Ishikawa (cell line): ENCODE data around the gene SHPK.

Source experiments
- NFIC ChIP-seq: IDR thresholded peaks from 2 replicates; pipeline ENCODE4 v1.6.1; 2012
- RAD21 ChIP-seq: IDR thresholded peaks from 2 replicates; pipeline ENCODE4 v1.6.1; 2012; ENCODE audit warnings: low read depth
- TAF1 ChIP-seq: IDR thresholded peaks from 2 replicates; pipeline ENCODE4 v1.6.1; 2012; ENCODE audit warnings: low read depth, mild to moderate bottlenecking
- TCF12 ChIP-seq: IDR thresholded peaks from 2 replicates; pipeline ENCODE4 v1.6.1; 2012; ENCODE audit warnings: low read depth
- TF ChIP-seq, protein P1 (sequence below): IDR thresholded peaks from 2 replicates; pipeline ENCODE4 v1.6.1; 2012

DNA sequence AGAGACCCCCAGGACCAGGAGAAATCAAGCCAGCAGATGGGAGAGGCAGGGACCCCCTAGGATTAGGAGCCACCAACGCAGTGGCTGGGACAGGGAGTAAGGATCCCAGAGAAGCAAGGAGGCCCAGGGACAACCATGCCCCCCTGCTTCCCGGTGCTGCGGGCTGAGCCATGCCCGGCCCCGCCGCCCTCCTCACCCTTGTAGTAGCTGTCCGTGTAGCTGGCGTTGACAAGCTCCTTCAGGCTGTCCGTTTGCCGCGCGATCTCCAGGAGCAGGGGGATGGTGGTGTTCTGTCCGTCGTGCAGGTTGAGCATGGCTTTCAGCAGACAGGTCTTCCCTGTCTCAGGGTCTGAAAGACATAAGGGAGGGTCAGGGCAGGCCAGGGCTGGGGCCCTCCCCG, 45.3 kb downstream of the SHPK start:
- TF ChIP-seq NFIC (no peak), RAD21 (no peak), TAF1 (no peak), TCF12 (no peak)
- TF ChIP-seq, protein P1, sequence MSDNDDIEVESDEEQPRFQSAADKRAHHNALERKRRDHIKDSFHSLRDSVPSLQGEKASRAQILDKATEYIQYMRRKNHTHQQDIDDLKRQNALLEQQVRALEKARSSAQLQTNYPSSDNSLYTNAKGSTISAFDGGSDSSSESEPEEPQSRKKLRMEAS, result no peak
